H1 (cell line): Measurements from ENCODE around the gene NFATC4. TPM values are rescaled to one million over a fixed set of nuclear protein-coding genes. Genes with fewer than 3 reads are reported as not detected.

Experiments used
- CEBPB ChIP-seq: IDR thresholded peaks from 2 replicates; pipeline ENCODE4 v1.6.1; 2012; ENCODE audit warnings: low read depth, low read length
- RXRA ChIP-seq: IDR thresholded peaks from 2 replicates; pipeline ENCODE4 v1.6.1; 2011; ENCODE audit warnings: low read depth, mild to moderate bottlenecking, low read length, moderate library complexity; ENCODE audit not compliant: insufficient read depth
- SAP30 ChIP-seq: fragments of 300-600 bp; sonication (generic); IDR thresholded peaks from 2 replicates; pipeline ENCODE4 v1.7.1; 2012; ENCODE audit warnings: low read length, moderate library complexity, mild to moderate bottlenecking, inconsistent platforms; ENCODE audit not compliant: insufficient read depth, insufficient replicate concordance
- SIX5 ChIP-seq: IDR thresholded peaks from 2 replicates; pipeline ENCODE4 v1.6.1; 2011; ENCODE audit warnings: mild to moderate bottlenecking, low read depth, low read length
- polyA plus RNA-seq, 7 experiments: library from polyadenylated mRNA; depleted of rRNA in 3 of 7; stranded (reverse) in 5 of 7; unstranded in 2 of 7; fragments of >200 nt in 5 of 7; fragments of 200-250 nt in 2 of 7; gene quantifications; 1 replicate in 5 of 7; 2 replicates in 1 of 7; 4 replicates in 1 of 7; pipeline versions ENCODE4 v1.2.1 to v1.2.3, GENCODE V29; 2011 to 2013; ENCODE audit warnings: missing spikeins in 2 of 7, mixed read lengths in 2 of 7
- total RNA-seq: library from RNA; stranded (reverse); fragmentation: NEBNext Ultra II Directional; extraction: Animal tissue kit (Norgen Biotek cat#: 25700); gene quantifications from 2 replicates; pipeline ENCODE4 v1.2.1, GENCODE V29; 2021

Gene NFATC4
- total and polyA plus RNA-seq, 2 of the 8 experiments (the other 6 are each of a cell fraction or from before 2014, with no cell fraction given): 47.3 to 50.3 TPM

GRCh38 chr14:24363401-24363800 lies 4.6 kb upstream of the NFATC4 start (continued):
- no peak for TF ChIP-seq SAP30
- TF ChIP-seq CEBPB: no peak
- no peak for TF ChIP-seq SIX5
- no peak for TF ChIP-seq RXRA
